HFFc6 (cell line): ENCODE results near the gene ZNF521. TPM values are rescaled to one million over a fixed set of nuclear protein-coding genes. Genes with fewer than 3 reads are reported as not detected.

Source experiments
- DNase-seq: peaks from one replicate; pipeline ENCODE4 v3.0.0-alpha.2; 2018
- H3K27ac Mint-ChIP-seq: 2 replicates; pipeline ENCODE4 v1.8.0; 2020; ENCODE audit warnings: mild to moderate bottlenecking, mixed read lengths
- H3K27me3 Mint-ChIP-seq: 2 replicates; pipeline ENCODE4 v1.8.0; 2021; ENCODE audit warnings: mild to moderate bottlenecking, moderate library complexity, mixed read lengths; ENCODE audit not compliant: insufficient read depth
- H3K36me3 Mint-ChIP-seq: 2 replicates; pipeline ENCODE4 v1.8.0; 2021; ENCODE audit warnings: low read depth, mixed read lengths
- H3K4me1 Mint-ChIP-seq: 2 replicates; pipeline ENCODE4 v1.8.0; 2020; ENCODE audit warnings: low read depth, mixed read lengths
- H3K4me3 Mint-ChIP-seq: 2 replicates; pipeline ENCODE4 v1.8.0; 2020; ENCODE audit warnings: mild to moderate bottlenecking, moderate library complexity, mixed read lengths
- H3K9me3 Mint-ChIP-seq: 2 replicates; pipeline ENCODE4 v1.8.0; 2020; ENCODE audit warnings: mild to moderate bottlenecking, mixed read lengths
- total RNA-seq, 6 experiments: library from RNA; stranded (reverse); fragmentation: NEBNext Ultra II Directional; extraction: Animal tissue kit (Norgen Biotek cat#: 25700); gene quantifications; 2 replicates in 1 of 6; 3 replicates in 5 of 6; pipeline ENCODE4 v1.2.3, GENCODE V29; 2021
- TF ChIP-seq, protein P1 (sequence below): fragments of 200-600 bp; sonication (generic); IDR thresholded peaks from 2 replicates; pipeline ENCODE4 v1.5.0; 2021; ENCODE audit warnings: antibody characterized with exemption, mild to moderate bottlenecking

ZNF521 gene
- total RNA-seq, 6 experiments from 2014 or later: 0.27 to 5.3 (median 0.84) TPM

GRCh38 chr18:25291150-25291549, 60.8 kb downstream of the ZNF521 start:
- Mint-ChIP-seq H3K9me3 (no peaks in the 10 kb centered on the region), H3K36me3 (no peaks in the 10 kb centered on the region), H3K4me1 (peaks cover 21% of the 10 kb centered on the region), H3K27me3 (no peaks in the 10 kb centered on the region), H3K27ac (no peak overlapping the region), H3K4me3 (no peak overlapping the region)
- TF ChIP-seq, protein P1, sequence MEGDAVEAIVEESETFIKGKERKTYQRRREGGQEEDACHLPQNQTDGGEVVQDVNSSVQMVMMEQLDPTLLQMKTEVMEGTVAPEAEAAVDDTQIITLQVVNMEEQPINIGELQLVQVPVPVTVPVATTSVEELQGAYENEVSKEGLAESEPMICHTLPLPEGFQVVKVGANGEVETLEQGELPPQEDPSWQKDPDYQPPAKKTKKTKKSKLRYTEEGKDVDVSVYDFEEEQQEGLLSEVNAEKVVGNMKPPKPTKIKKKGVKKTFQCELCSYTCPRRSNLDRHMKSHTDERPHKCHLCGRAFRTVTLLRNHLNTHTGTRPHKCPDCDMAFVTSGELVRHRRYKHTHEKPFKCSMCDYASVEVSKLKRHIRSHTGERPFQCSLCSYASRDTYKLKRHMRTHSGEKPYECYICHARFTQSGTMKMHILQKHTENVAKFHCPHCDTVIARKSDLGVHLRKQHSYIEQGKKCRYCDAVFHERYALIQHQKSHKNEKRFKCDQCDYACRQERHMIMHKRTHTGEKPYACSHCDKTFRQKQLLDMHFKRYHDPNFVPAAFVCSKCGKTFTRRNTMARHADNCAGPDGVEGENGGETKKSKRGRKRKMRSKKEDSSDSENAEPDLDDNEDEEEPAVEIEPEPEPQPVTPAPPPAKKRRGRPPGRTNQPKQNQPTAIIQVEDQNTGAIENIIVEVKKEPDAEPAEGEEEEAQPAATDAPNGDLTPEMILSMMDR: no peak
- no peak for DNase-seq

- H3K9me3 Mint-ChIP-seq: no peaks in the 10 kb centered on the region
- H3K4me1 Mint-ChIP-seq: peaks cover 21% of the 10 kb centered on the region
- peak overlapping the region; percentile 78 for H3K4me3 Mint-ChIP-seq
- no peaks in the 10 kb centered on the region for H3K36me3 Mint-ChIP-seq
- H3K27me3 Mint-ChIP-seq: no peaks in the 10 kb centered on the region
- peak; percentile 92 for DNase-seq
- peak overlapping the region; percentile 97 for H3K27ac Mint-ChIP-seq
- TF ChIP-seq, protein P1: no peak
Observed at GRCh38 chr18:25289001-25289631, 62.9 kb downstream of the ZNF521 start.

- TF ChIP-seq, protein P1: no peak
- Mint-ChIP-seq H3K27me3 (no peaks in the 10 kb centered on the region), H3K9me3 (no peaks in the 10 kb centered on the region), H3K4me3 (peak overlapping the region; percentile 78), H3K36me3 (no peaks in the 10 kb centered on the region), H3K4me1 (peaks cover 21% of the 10 kb centered on the region), H3K27ac (peak overlapping the region; percentile 97)
- no peak for DNase-seq
Observed at GRCh38 chr18:25288340-25288938, 63.5 kb downstream of the ZNF521 start.

DNA sequence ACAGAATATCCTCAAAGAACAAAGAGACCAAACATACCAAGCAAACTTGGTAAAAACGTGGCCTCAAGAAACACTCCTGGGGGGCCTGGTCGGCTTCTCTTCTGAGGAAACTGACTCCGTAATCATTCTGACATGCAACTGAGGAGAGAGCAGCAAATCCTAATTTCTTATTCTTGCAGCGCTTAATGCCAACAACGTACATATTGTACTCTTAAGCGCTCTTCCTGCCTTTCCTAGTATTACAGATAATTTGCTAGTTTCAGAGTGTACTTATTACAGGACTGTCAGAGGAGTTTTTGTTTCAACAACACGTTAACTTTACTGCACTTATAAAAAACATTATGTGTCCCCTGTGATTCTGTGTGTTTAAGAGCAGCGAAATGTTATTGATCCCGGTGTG, 64.9 kb downstream of the ZNF521 start:
- TF ChIP-seq, protein P1: no peak
- Mint-ChIP-seq H3K27ac (no peak overlapping the region), H3K27me3 (no peaks in the 10 kb centered on the region), H3K4me3 (no peak overlapping the region), H3K9me3 (no peaks in the 10 kb centered on the region; the same call in 1 of the 2 replicates), H3K36me3 (no peaks in the 10 kb centered on the region), H3K4me1 (peaks cover 21% of the 10 kb centered on the region)
- no peak for DNase-seq

- H3K27ac Mint-ChIP-seq: no peak overlapping the region
- TF ChIP-seq, protein P1: no peak
- H3K36me3 Mint-ChIP-seq: no peaks in the 10 kb centered on the region
- H3K27me3 Mint-ChIP-seq: peaks cover 2% of the 10 kb centered on the region; the same call in 1 of the 2 replicates
- DNase-seq: no peak
- H3K4me3 Mint-ChIP-seq: no peak overlapping the region
- no peaks in the 10 kb centered on the region; the same call in 1 of the 2 replicates for H3K9me3 Mint-ChIP-seq
- peaks cover 24% of the 10 kb centered on the region for H3K4me1 Mint-ChIP-seq
Observed at GRCh38 chr18:25284861-25285550, 67.0 kb downstream of the ZNF521 start.
